WTC11 (cell line): ENCODE data around the gene SRSF4. TPM values are rescaled to one million over a fixed set of nuclear protein-coding genes. Genes with fewer than 3 reads are reported as not detected.

ENCODE experiments used
- ATAC-seq: fragments of 200-7000 bp; cut with Tn5 transposase; 2 replicates; pipeline ENCODE4 v1.10.0; 2021; ENCODE audit warnings: mild to moderate bottlenecking, moderate library complexity
- CTCF ChIA-PET: fragments of 300-600 bp; sonication (Branson Sonifier 250); formaldehyde crosslinking; loops from one replicate; lab custom pipeline; 2021; ENCODE audit warnings: antibody characterized with exemption; lab: Charles Lee
- POLR2A ChIA-PET: fragments of 350-600 bp; sonication (Branson Sonifier 250); formaldehyde crosslinking; loops from one replicate; lab custom pipeline; 2021; ENCODE audit warnings: antibody characterized with exemption; lab: Charles Lee
- DNase-seq: peaks from one replicate; pipeline ENCODE4 v3.0.0; 2021; ENCODE audit warnings: low spot score
- H3K27ac Mint-ChIP-seq: 2 replicates; pipeline ENCODE4 v1.8.0; 2021; ENCODE audit warnings: mixed read lengths
- H3K27me3 Mint-ChIP-seq: 2 replicates; pipeline ENCODE4 v1.8.0; 2021; ENCODE audit warnings: low read depth, mild to moderate bottlenecking, moderate library complexity, mixed read lengths
- H3K36me3 Mint-ChIP-seq: 2 replicates; pipeline ENCODE4 v1.8.0; 2021; ENCODE audit warnings: mixed read lengths
- H3K4me1 Mint-ChIP-seq: 2 replicates; pipeline ENCODE4 v1.8.0; 2022; ENCODE audit warnings: mixed read lengths
- H3K4me3 Mint-ChIP-seq: 2 replicates; pipeline ENCODE4 v1.8.0; 2021; ENCODE audit warnings: mild to moderate bottlenecking, moderate library complexity, mixed read lengths
- H3K9me3 Mint-ChIP-seq: 2 replicates; pipeline ENCODE4 v1.8.0; 2021; ENCODE audit warnings: mixed read lengths
- AR ChIP-seq: fragments of 250-450 bp; sonication (Bioruptor Pico); IDR thresholded peaks from 2 replicates; pipeline ENCODE4 v1.9.0; 2021; ENCODE audit warnings: mild to moderate bottlenecking
- ATF2 ChIP-seq: sonication (generic); formaldehyde crosslinking; IDR thresholded peaks from 2 replicates; pipeline ENCODE4 v1.8.1; 2022; ENCODE audit warnings: low read depth, missing genetic modification reagents, borderline replicate concordance
- CBFB ChIP-seq: sonication (generic); formaldehyde crosslinking; IDR thresholded peaks from 2 replicates; pipeline ENCODE4 v1.8.1; 2022; ENCODE audit warnings: mild to moderate bottlenecking, low read depth, missing genetic modification reagents
- E2F1 ChIP-seq: sonication (generic); formaldehyde crosslinking; IDR thresholded peaks from 2 replicates; pipeline ENCODE4 v1.8.0; 2022; ENCODE audit warnings: mild to moderate bottlenecking, missing genetic modification reagents
- ELF4 ChIP-seq: sonication (generic); formaldehyde crosslinking; IDR thresholded peaks from 2 replicates; pipeline ENCODE4 v1.8.1; 2022; ENCODE audit warnings: low read depth, mild to moderate bottlenecking, moderate library complexity, missing genetic modification reagents
- FOXP4 ChIP-seq: sonication (generic); formaldehyde crosslinking; IDR thresholded peaks from 2 replicates; pipeline ENCODE4 v1.8.0; 2022; ENCODE audit warnings: mild to moderate bottlenecking, missing genetic modification reagents
- HMGA2 ChIP-seq: fragments of 250-450 bp; sonication (Bioruptor Pico); IDR thresholded peaks from 2 replicates; pipeline ENCODE4 v1.4.0; 2021; ENCODE audit warnings: mild to moderate bottlenecking, moderate library complexity
- MLX ChIP-seq: sonication (generic); formaldehyde crosslinking; IDR thresholded peaks from 2 replicates; pipeline ENCODE4 v1.8.1; 2023; ENCODE audit warnings: mild to moderate bottlenecking, missing genetic modification reagents, moderate library complexity
- MYBL2 ChIP-seq: sonication (generic); formaldehyde crosslinking; IDR thresholded peaks from 2 replicates; pipeline ENCODE4 v1.8.1; 2023; ENCODE audit warnings: mild to moderate bottlenecking, moderate library complexity, missing genetic modification reagents
- TCF7 ChIP-seq: sonication (generic); formaldehyde crosslinking; IDR thresholded peaks from 2 replicates; pipeline ENCODE4 v1.8.0; 2022; ENCODE audit warnings: mild to moderate bottlenecking, low read depth, missing genetic modification reagents, moderate library complexity
- TEAD1 ChIP-seq: sonication (generic); formaldehyde crosslinking; IDR thresholded peaks from 2 replicates; pipeline ENCODE4 v1.8.0; 2022; ENCODE audit warnings: mild to moderate bottlenecking, missing genetic modification reagents
- total RNA-seq: library from RNA; stranded (reverse); gene quantifications from 3 replicates; pipeline ENCODE4 v1.2.3, GENCODE V29; 2021
- TF ChIP-seq, protein P1 (sequence below): sonication (generic); formaldehyde crosslinking; IDR thresholded peaks from 2 replicates; pipeline ENCODE4 v1.8.0; 2022; ENCODE audit warnings: mild to moderate bottlenecking, missing genetic modification reagents
- TF ChIP-seq, protein P2 (sequence below): sonication (generic); formaldehyde crosslinking; IDR thresholded peaks from 2 replicates; pipeline ENCODE4 v1.8.1; 2023; ENCODE audit warnings: mild to moderate bottlenecking, moderate library complexity, missing genetic modification reagents
- TF ChIP-seq, protein P3 (sequence below): sonication (generic); formaldehyde crosslinking; IDR thresholded peaks from 2 replicates; pipeline ENCODE4 v1.8.1; 2023; ENCODE audit warnings: mild to moderate bottlenecking, missing genetic modification reagents, moderate library complexity

Gene SRSF4
- total RNA-seq, 1 experiment from 2014 or later, result 99.9 TPM

DNA sequence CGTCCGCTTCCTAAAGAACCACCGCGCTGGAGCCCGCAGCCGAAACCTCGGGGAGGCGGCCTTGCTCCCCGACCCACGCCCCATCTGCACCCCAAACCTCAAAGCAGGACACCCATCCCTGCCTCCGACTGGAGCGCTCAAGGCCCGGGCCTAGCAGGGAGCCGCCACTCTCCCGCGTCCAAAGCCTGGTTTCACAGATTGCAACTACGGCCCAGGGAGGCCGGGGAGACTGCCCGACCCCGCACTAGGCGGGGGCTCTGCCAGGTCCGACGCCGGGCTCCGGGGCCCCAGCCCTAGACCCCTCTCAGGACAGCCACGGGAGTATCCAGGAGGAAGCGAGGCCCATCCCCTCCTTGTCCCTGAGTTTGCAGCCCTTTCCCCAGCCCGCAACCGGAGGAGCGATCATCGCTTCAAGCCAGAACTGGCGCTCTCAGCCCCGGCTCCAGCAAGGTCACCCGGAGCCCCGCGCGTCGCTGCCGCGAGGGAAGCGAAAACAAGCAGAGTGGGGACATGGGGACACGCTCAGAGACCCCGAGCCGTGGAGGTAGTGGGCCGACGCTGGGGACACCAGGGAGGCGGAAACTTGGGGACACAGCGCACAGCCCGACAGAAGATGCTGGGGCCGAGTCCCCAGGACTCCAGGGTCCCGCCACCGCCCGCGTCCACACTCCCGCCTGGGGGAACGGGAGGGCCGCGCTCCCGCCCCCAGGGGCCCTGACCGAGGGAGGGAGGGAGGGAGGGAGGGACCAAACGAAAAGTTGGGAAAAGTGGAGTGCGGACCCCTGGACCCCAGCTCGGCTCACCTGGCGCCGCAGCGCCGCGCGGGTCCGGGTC is 58.4 kb downstream of the SRSF4 start:
- ChIA-PET POLR2A (interaction anchor here (1.2 to 2.3 kb wide), 4 partner anchors 12 to 59 kb away, joined by 3 to 18 read pairs (median 6); partner anchors contain the start of gene SRSF4), CTCF (interaction anchor here (0.7 to 6.3 kb wide), 20 partner anchors 10 to 387 kb away, joined by 3 to 45 read pairs (median 7); partner anchors contain the start of genes EPB41, SRSF4 and YTHDF2)
- Mint-ChIP-seq H3K4me3 (peak overlapping the region; percentile 74), H3K27me3 (peaks cover 23% of the 10 kb centered on the region), H3K27ac (no peak overlapping the region), H3K36me3 (no peaks in the 10 kb centered on the region), H3K9me3 (no peaks in the 10 kb centered on the region), H3K4me1 (peaks cover 19% of the 10 kb centered on the region)
- DNase-seq (peak; percentile 45), ATAC-seq (peak; percentile 0; the same call in 1 of the 2 replicates)
- no peak for TF ChIP-seq AR
- TF ChIP-seq TEAD1 (CRISPR knock-in tag), result peak; percentile 60; the same call in 1 of the 2 replicates

DNA sequence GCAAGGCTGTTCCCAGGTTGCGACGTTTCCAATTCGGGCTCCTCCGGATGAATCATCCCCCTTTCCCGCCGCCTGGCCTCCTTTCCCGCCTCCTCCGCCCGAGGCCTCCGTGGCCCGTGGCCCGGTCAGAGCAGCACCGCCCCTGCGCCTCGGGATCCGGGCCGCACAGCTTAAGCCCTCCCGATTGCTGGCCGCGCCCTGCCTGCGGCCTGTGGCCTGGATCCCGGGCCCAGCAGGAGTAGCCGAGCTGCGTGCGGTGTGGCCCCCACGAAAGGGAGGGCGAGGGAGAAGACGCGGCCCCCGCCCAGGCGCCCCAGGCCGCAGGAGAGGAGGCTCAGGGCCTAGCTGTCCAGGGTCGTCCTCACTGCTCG is 59.0 kb downstream of the SRSF4 start:
- ATAC-seq, result no peak
- Mint-ChIP-seq H3K27me3 (peaks cover 23% of the 10 kb centered on the region), H3K4me3 (peak overlapping the region; percentile 74), H3K36me3 (no peaks in the 10 kb centered on the region), H3K4me1 (peaks cover 19% of the 10 kb centered on the region), H3K27ac (no peak overlapping the region), H3K9me3 (no peaks in the 10 kb centered on the region)
- ChIA-PET POLR2A (interaction anchor here (0.8 to 2.3 kb wide), 3 partner anchors 34 to 238 kb away, joined by 3 to 8 read pairs (median 3); partner anchors contain the start of gene SRSF4), CTCF (interaction anchor here (0.6 to 6.3 kb wide), 17 partner anchors 9 to 386 kb away, joined by 3 to 45 read pairs (median 7); partner anchors contain the start of genes EPB41, SRSF4 and YTHDF2)
- peak; percentile 55 for DNase-seq
- no peak for TF ChIP-seq HMGA2
- TF ChIP-seq TEAD1 (CRISPR knock-in tag), result no peak
- TF ChIP-seq CBFB (CRISPR knock-in tag), result 0 out of 2 replicates have a peak, but pooled peaks have one; percentile 1

GRCh38 chr1:29121936-29122681 is 59.6 kb downstream of the SRSF4 start:
- H3K9me3 Mint-ChIP-seq, result no peaks in the 10 kb centered on the region
- no peaks in the 10 kb centered on the region for H3K36me3 Mint-ChIP-seq
- peak; percentile 73 for DNase-seq
- H3K4me3 Mint-ChIP-seq, result peak overlapping the region; percentile 74
- POLR2A ChIA-PET, result interaction anchor here (0.5 to 2.3 kb wide), 8 partner anchors 9 to 386 kb away, joined by 3 to 8 read pairs (median 4); partner anchors contain the start of genes SRSF4 and YTHDF2
- ATAC-seq, result peak; percentile 3
- CTCF ChIA-PET, result interaction anchor here (0.6 to 6.3 kb wide), 22 partner anchors 9 to 338 kb away, joined by 3 to 45 read pairs (median 4); partner anchors contain the start of genes EPB41, MECR and SRSF4
- no peak overlapping the region for H3K27ac Mint-ChIP-seq
- peaks cover 19% of the 10 kb centered on the region for H3K4me1 Mint-ChIP-seq
- peaks cover 23% of the 10 kb centered on the region for H3K27me3 Mint-ChIP-seq
- TF ChIP-seq MYBL2 (CRISPR knock-in tag), result 0 out of 2 replicates have a peak, but pooled peaks have one; percentile 64
- TF ChIP-seq E2F1, result no peak
- TF ChIP-seq, protein P1, sequence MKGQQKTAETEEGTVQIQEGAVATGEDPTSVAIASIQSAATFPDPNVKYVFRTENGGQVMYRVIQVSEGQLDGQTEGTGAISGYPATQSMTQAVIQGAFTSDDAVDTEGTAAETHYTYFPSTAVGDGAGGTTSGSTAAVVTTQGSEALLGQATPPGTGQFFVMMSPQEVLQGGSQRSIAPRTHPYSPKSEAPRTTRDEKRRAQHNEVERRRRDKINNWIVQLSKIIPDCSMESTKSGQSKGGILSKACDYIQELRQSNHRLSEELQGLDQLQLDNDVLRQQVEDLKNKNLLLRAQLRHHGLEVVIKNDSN (CRISPR knock-in tag), result peak; percentile 84
- no peak for TF ChIP-seq ATF2
- peak; percentile 52 for TF ChIP-seq FOXP4 (CRISPR knock-in tag)
- TF ChIP-seq ELF4 (CRISPR knock-in tag), result no peak
- peak; percentile 75; the same call in 1 of the 2 replicates for TF ChIP-seq TEAD1 (CRISPR knock-in tag)
- TF ChIP-seq TCF7 (CRISPR knock-in tag), result 0 out of 2 replicates have a peak, but pooled peaks have one; percentile 13
- TF ChIP-seq MLX (CRISPR knock-in tag), result no peak
- TF ChIP-seq, protein P2, sequence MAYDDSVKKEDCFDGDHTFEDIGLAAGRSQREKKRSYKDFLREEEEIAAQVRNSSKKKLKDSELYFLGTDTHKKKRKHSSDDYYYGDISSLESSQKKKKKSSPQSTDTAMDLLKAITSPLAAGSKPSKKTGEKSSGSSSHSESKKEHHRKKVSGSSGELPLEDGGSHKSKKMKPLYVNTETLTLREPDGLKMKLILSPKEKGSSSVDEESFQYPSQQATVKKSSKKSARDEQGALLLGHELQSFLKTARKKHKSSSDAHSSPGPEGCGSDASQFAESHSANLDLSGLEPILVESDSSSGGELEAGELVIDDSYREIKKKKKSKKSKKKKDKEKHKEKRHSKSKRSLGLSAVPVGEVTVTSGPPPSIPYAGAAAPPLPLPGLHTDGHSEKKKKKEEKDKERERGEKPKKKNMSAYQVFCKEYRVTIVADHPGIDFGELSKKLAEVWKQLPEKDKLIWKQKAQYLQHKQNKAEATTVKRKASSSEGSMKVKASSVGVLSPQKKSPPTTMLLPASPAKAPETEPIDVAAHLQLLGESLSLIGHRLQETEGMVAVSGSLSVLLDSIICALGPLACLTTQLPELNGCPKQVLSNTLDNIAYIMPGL (CRISPR knock-in tag), result 0 out of 2 replicates have a peak, but pooled peaks have one; percentile 33
- TF ChIP-seq, protein P3, sequence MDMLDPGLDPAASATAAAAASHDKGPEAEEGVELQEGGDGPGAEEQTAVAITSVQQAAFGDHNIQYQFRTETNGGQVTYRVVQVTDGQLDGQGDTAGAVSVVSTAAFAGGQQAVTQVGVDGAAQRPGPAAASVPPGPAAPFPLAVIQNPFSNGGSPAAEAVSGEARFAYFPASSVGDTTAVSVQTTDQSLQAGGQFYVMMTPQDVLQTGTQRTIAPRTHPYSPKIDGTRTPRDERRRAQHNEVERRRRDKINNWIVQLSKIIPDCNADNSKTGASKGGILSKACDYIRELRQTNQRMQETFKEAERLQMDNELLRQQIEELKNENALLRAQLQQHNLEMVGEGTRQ (CRISPR knock-in tag), result peak; percentile 74
